H1 (cell line): ENCODE data around the gene FMNL2. TPM values are rescaled to one million over a fixed set of nuclear protein-coding genes. Genes with fewer than 3 reads are reported as not detected.

ENCODE experiments used
- CTCF ChIA-PET: fragments of 300-600 bp; sonication (Branson Sonifier 250); formaldehyde crosslinking; loops from one replicate; lab custom pipeline; 2021; ENCODE audit not compliant: partially characterized antibody; lab: Charles Lee
- POLR2A ChIA-PET: fragments of 300-600 bp; sonication (Branson Sonifier 250); formaldehyde crosslinking; loops from one replicate; lab custom pipeline; 2021; ENCODE audit warnings: inconsistent platforms; ENCODE audit not compliant: partially characterized antibody; lab: Charles Lee
- DNase-seq, 2 experiments: peaks; one replicate each; pipeline versions ENCODE4 v3.0.0 to v3.0.0-alpha.2; 2010 to 2022; ENCODE audit warnings: low spot score in 2 of 2, low read depth in 1 of 2, mixed read lengths in 1 of 2
- FAIRE-seq: peaks from 2 replicates; lab custom pipeline; 2011; peaks lifted over from hg19 to GRCh38; lab: Jason Lieb, UNC
- H2AFZ ChIP-seq: 2 replicates; pipeline ENCODE4 v1.8.1; 2012; ENCODE audit warnings: low read length, inconsistent platforms
- H2AK5ac ChIP-seq: 2 replicates; pipeline ENCODE4 v1.6.1; 2013; ENCODE audit warnings: low read depth, low read length
- H2BK120ac ChIP-seq: replicated peaks from 2 replicates; pipeline ENCODE3; 2013; ENCODE audit warnings: low read depth, low read length, inconsistent platforms
- H2BK12ac ChIP-seq: 2 replicates; pipeline ENCODE4 v1.6.1; 2013; ENCODE audit warnings: low read depth, low read length
- H2BK15ac ChIP-seq: 2 replicates; pipeline ENCODE4 v1.6.1; 2013; ENCODE audit warnings: low read length
- H2BK20ac ChIP-seq: 2 replicates; pipeline ENCODE4 v1.6.1; 2013; ENCODE audit warnings: low read length
- H2BK5ac ChIP-seq: 2 replicates; pipeline ENCODE4 v1.6.1; 2013; ENCODE audit warnings: low read depth, low read length
- H3K14ac ChIP-seq: 2 replicates; pipeline ENCODE4 v1.6.1; 2013; ENCODE audit warnings: inconsistent platforms; ENCODE audit not compliant: insufficient read length
- H3K18ac ChIP-seq: 2 replicates; pipeline ENCODE4 v1.6.1; 2013; ENCODE audit warnings: low read length; ENCODE audit errors: extremely low read depth
- H3K23ac ChIP-seq: 2 replicates; pipeline ENCODE4 v1.6.1; 2013; ENCODE audit warnings: inconsistent platforms; ENCODE audit not compliant: insufficient read length
- H3K23me2 ChIP-seq: 2 replicates; pipeline ENCODE4 v1.6.1; 2013; ENCODE audit warnings: low read depth, low read length
- H3K27ac ChIP-seq: 2 replicates; pipeline ENCODE4 v1.6.1; 2011; ENCODE audit warnings: low read depth, low read length, inconsistent platforms
- H3K27me3 ChIP-seq, 4 experiments: replicated peaks in 1 of 4; 1 replicate in 1 of 4; 2 replicates in 3 of 4; pipeline versions ENCODE4 v1.6.1 to v1.8.1; 2011 to 2013; ENCODE audit warnings: low read length in 3 of 4, mild to moderate bottlenecking in 3 of 4, inconsistent platforms in 2 of 4, mixed read lengths in 2 of 4, moderate library complexity in 1 of 4; ENCODE audit not compliant: control insufficient read depth in 3 of 4, insufficient read depth in 3 of 4; ENCODE audit errors: extremely low read depth in 1 of 4
- H3K36me3 ChIP-seq, 4 experiments: 2 replicates each; pipeline versions ENCODE4 v1.6.1 to v1.8.1; 2011 to 2013; ENCODE audit warnings: mild to moderate bottlenecking in 4 of 4, low read length in 3 of 4, moderate library complexity in 2 of 4, control low read depth in 1 of 4, inconsistent platforms in 1 of 4; ENCODE audit not compliant: insufficient read depth in 4 of 4, control insufficient read depth in 2 of 4
- H3K4ac ChIP-seq: replicated peaks from 2 replicates; pipeline ENCODE3; 2013; ENCODE audit warnings: low read length, low read depth, mixed read lengths, inconsistent platforms; ENCODE audit not compliant: insufficient read length
- H3K4me1 ChIP-seq, 4 experiments: replicated peaks in 1 of 4; 1 replicate in 1 of 4; 2 replicates in 3 of 4; pipeline versions ENCODE4 v1.6.1 to v1.8.1; 2011 to 2013; ENCODE audit warnings: low read length in 3 of 4, inconsistent platforms in 2 of 4, mixed read lengths in 1 of 4; ENCODE audit not compliant: insufficient read depth in 4 of 4, control insufficient read depth in 3 of 4
- H3K4me2 ChIP-seq, 2 experiments: 2 replicates each; pipeline versions ENCODE4 v1.6.1 to v1.8.1; 2011 to 2013; ENCODE audit warnings: low read depth in 2 of 2, low read length in 2 of 2, control low read depth in 1 of 2, inconsistent platforms in 1 of 2, mild to moderate bottlenecking in 1 of 2; ENCODE audit not compliant: insufficient read depth in 1 of 2
- H3K4me3 ChIP-seq, 4 experiments: fragments of 200-600, 300-600 bp in 1 of 4; sonication (generic), shearing (Covaris generic), sonication (Bioruptor Twin) in 1 of 4; 2 replicates each; pipeline versions ENCODE4 v1.5.1 to v1.8.1; 2011 to 2016; ENCODE audit warnings: low read length in 4 of 4, low read depth in 3 of 4, control low read depth in 2 of 4, inconsistent platforms in 2 of 4, mild to moderate bottlenecking in 2 of 4, mixed read lengths in 1 of 4, moderate library complexity in 1 of 4; ENCODE audit not compliant: insufficient read depth in 2 of 4; ENCODE audit errors: extremely low read depth in 1 of 4
- H3K56ac ChIP-seq: replicated peaks from 2 replicates; pipeline ENCODE3; 2013; ENCODE audit warnings: low read depth, mild to moderate bottlenecking, mixed read lengths, low read length, inconsistent platforms; ENCODE audit not compliant: insufficient read length
- H3K79me1 ChIP-seq: 2 replicates; pipeline ENCODE4 v1.6.1; 2013; ENCODE audit warnings: low read depth, low read length, control low read depth
- H3K79me2 ChIP-seq, 2 experiments: 2 replicates each; pipeline versions ENCODE4 v1.6.1 to v1.8.1; 2012 to 2013; ENCODE audit warnings: low read length in 2 of 2, mild to moderate bottlenecking in 2 of 2, inconsistent platforms in 1 of 2; ENCODE audit not compliant: insufficient read depth in 2 of 2, control insufficient read depth in 1 of 2
- H3K9ac ChIP-seq, 4 experiments: replicated peaks in 1 of 4; 1 replicate in 1 of 4; 2 replicates in 3 of 4; pipeline versions ENCODE4 v1.6.1 to v1.8.1; 2011 to 2013; ENCODE audit warnings: low read depth in 3 of 4, low read length in 3 of 4, control low read depth in 2 of 4, mild to moderate bottlenecking in 2 of 4, moderate library complexity in 2 of 4, inconsistent platforms in 1 of 4; ENCODE audit errors: extremely low read depth in 1 of 4
- H3K9me3 ChIP-seq, 2 experiments: 2 replicates each; pipeline versions ENCODE4 v1.6.1 to v1.8.1; 2012 to 2013; ENCODE audit warnings: mild to moderate bottlenecking in 2 of 2, moderate library complexity in 2 of 2, control low read depth in 1 of 2, inconsistent platforms in 1 of 2, low read depth in 1 of 2, low read length in 1 of 2, mixed read lengths in 1 of 2; ENCODE audit not compliant: insufficient read depth in 2 of 2
- H4K20me1 ChIP-seq, 2 experiments: replicated peaks in 1 of 2; 2 replicates each; pipeline versions ENCODE3 to v1.8.1; 2011 to 2013; ENCODE audit warnings: inconsistent platforms in 2 of 2, low read length in 2 of 2, mild to moderate bottlenecking in 1 of 2; ENCODE audit not compliant: insufficient read depth in 2 of 2, control insufficient read depth in 1 of 2
- H4K5ac ChIP-seq: 2 replicates; pipeline ENCODE4 v1.6.1; 2013; ENCODE audit warnings: low read length, low read depth, mixed read lengths, inconsistent platforms; ENCODE audit not compliant: insufficient read length
- H4K8ac ChIP-seq: 2 replicates; pipeline ENCODE4 v1.8.0; 2013; ENCODE audit warnings: mild to moderate bottlenecking, moderate library complexity, low read length, inconsistent platforms; ENCODE audit not compliant: insufficient read depth; ENCODE audit errors: extremely low read depth
- H4K91ac ChIP-seq: replicated peaks from 2 replicates; pipeline ENCODE3; 2013; ENCODE audit warnings: low read length, mixed read lengths, inconsistent platforms; ENCODE audit not compliant: insufficient read length
- ATF2 ChIP-seq: IDR thresholded peaks from 2 replicates; pipeline ENCODE4 v1.6.1; 2012; ENCODE audit warnings: low read length, inconsistent platforms
- CBX8 ChIP-seq: fragments of 300-800, 300-1000 bp; sonication (generic); IDR thresholded peaks from 2 replicates; pipeline ENCODE4 v1.7.1; 2016; ENCODE audit warnings: low read depth, low read length, borderline replicate concordance
- CHD1 ChIP-seq: IDR thresholded peaks from 2 replicates; pipeline ENCODE4 v1.6.1; 2012; ENCODE audit warnings: low read depth, low read length, improper control_type of control experiment
- KDM1A ChIP-seq: fragments of 200-600, 300-600 bp; sonication (generic); IDR thresholded peaks from 2 replicates; pipeline ENCODE4 v1.7.1; 2016; ENCODE audit warnings: mild to moderate bottlenecking, low read length, borderline replicate concordance
- RAD21 ChIP-seq, 2 experiments: IDR thresholded peaks in 1 of 2; conservative IDR thresholded peaks in 1 of 2; 2 replicates each; pipeline ENCODE4 v1.6.1; 2011; ENCODE audit warnings: low read depth in 2 of 2, low read length in 2 of 2, improper control_type of control experiment in 1 of 2, inconsistent platforms in 1 of 2, mild to moderate bottlenecking in 1 of 2, moderate library complexity in 1 of 2
- RFX5 ChIP-seq: IDR thresholded peaks from 2 replicates; pipeline ENCODE4 v1.6.1; 2011; ENCODE audit warnings: low read depth, low read length, improper control_type of control experiment, borderline replicate concordance
- SAP30 ChIP-seq: fragments of 300-600 bp; sonication (generic); IDR thresholded peaks from 2 replicates; pipeline ENCODE4 v1.7.1; 2012; ENCODE audit warnings: low read length, moderate library complexity, mild to moderate bottlenecking, inconsistent platforms; ENCODE audit not compliant: insufficient read depth, insufficient replicate concordance
- SIRT6 ChIP-seq: IDR thresholded peaks from one replicate; pipeline ENCODE4 v1.7.1; 2012; ENCODE audit warnings: low read length, inconsistent platforms
- SP4 ChIP-seq: IDR thresholded peaks from 2 replicates; pipeline ENCODE4 v1.6.1; 2012; ENCODE audit warnings: low read length, inconsistent platforms
- SRF ChIP-seq: IDR thresholded peaks from 2 replicates; pipeline ENCODE4 v1.6.1; 2011; ENCODE audit warnings: mild to moderate bottlenecking, low read depth, low read length, moderate library complexity
- TAF1 ChIP-seq: IDR thresholded peaks from 2 replicates; pipeline ENCODE4 v1.6.1; 2011; ENCODE audit warnings: mild to moderate bottlenecking, low read depth, low read length
- ZNF274 ChIP-seq: IDR thresholded peaks from 2 replicates; pipeline ENCODE4 v1.7.0; 2012; ENCODE audit warnings: low read length, borderline replicate concordance; ENCODE audit errors: extremely low read depth
- polyA plus RNA-seq, 7 experiments: library from polyadenylated mRNA; depleted of rRNA in 3 of 7; stranded (reverse) in 5 of 7; unstranded in 2 of 7; fragments of >200 nt in 5 of 7; fragments of 200-250 nt in 2 of 7; gene quantifications; 1 replicate in 5 of 7; 2 replicates in 1 of 7; 4 replicates in 1 of 7; pipeline versions ENCODE4 v1.2.1 to v1.2.3, GENCODE V29; 2011 to 2013; ENCODE audit warnings: missing spikeins in 2 of 7, mixed read lengths in 2 of 7
- total RNA-seq: library from RNA; stranded (reverse); fragmentation: NEBNext Ultra II Directional; extraction: Animal tissue kit (Norgen Biotek cat#: 25700); gene quantifications from 2 replicates; pipeline ENCODE4 v1.2.1, GENCODE V29; 2021

FMNL2 gene
- total and polyA plus RNA-seq, 2 of the 8 experiments (the other 6 are each of a cell fraction or from before 2014, with no cell fraction given): 15.5 to 45.1 TPM

- ChIA-PET CTCF (interaction anchor here (1.0 to 1.3 kb wide), 2 partner anchors 8 to 26 kb away, joined by 3 to 4 read pairs; no protein-coding TSS in a partner anchor), POLR2A (interaction anchor here (2.7 kb wide), 1 partner anchor 9 kb away, joined by 9 read pairs; the partner anchor contains the start of gene FMNL2)
- TF ChIP-seq SAP30: no peak
- TF ChIP-seq SP4: no peak
- TF ChIP-seq CBX8: no peak
- no peak for TF ChIP-seq KDM1A
- TF ChIP-seq SIRT6: no peak
- TF ChIP-seq CHD1: no peak
- TF ChIP-seq TAF1: no peak
- TF ChIP-seq RAD21 (IDR thresholded peaks at IDR 0.05 in 1 of 2, conservative IDR thresholded peaks at IDR 0.05 in 1 of 2; ENCODE audit: low read depth in 2 of 2, low read length in 2 of 2): no peak
- TF ChIP-seq ZNF274: no peak
- no peak for TF ChIP-seq RFX5
- TF ChIP-seq ATF2: no peak
- TF ChIP-seq SRF: no peak
- Histone ChIP-seq H3K27ac (no peak overlapping the region), H2BK20ac (no peak overlapping the region), H3K9me3 (no peaks in the 10 kb centered on the region), H2BK120ac (no peak overlapping the region), H3K4ac (no peak overlapping the region), H3K14ac (no peak overlapping the region), H3K4me1 (peaks cover 0 to 3% (median 2%) of the 10 kb centered on the region in 4 experiments; a peak in 1 of 7 replicates), H3K36me3 (peaks cover 0 to 10% (median 0%) of the 10 kb centered on the region in 4 experiments; a peak in 2 of 8 replicates), H2AK5ac (no peak overlapping the region), H3K23me2 (no peaks in the 10 kb centered on the region), H3K79me1 (peaks cover 10% of the 10 kb centered on the region), H2AFZ (no peak overlapping the region), H3K4me3 (no peak overlapping the region), H3K4me2 (no peak overlapping the region), H3K79me2 (peaks cover 3 to 88% of the 10 kb centered on the region in 2 experiments; a peak in 3 of 4 replicates), H2BK15ac (no peak overlapping the region), H4K8ac (no peak overlapping the region), H4K91ac (no peak overlapping the region), H3K23ac (no peak overlapping the region), H3K9ac (no peak overlapping the region), H3K18ac (no peak overlapping the region), H4K5ac (no peak overlapping the region), H3K56ac (no peak overlapping the region), H4K20me1 (peaks cover 12 to 33% of the 10 kb centered on the region in 2 experiments), H2BK12ac (no peak overlapping the region), H3K27me3 (no peaks in the 10 kb centered on the region), H2BK5ac (no peak overlapping the region)
- DNase-seq (no peak), FAIRE-seq (no peak)
These were observed 9.7 kb downstream of the FMNL2 start for GRCh38 chr2:152344579-152345195.
